HG02763 (cell line): Measurements from ENCODE around the gene ADGRF4.

Source experiments
- ATAC-seq: cut with Tn5 transposase; IDR thresholded peaks from one replicate; pipeline ENCODE4 v1.9.1; 2021; ENCODE audit warnings: mild to moderate bottlenecking, moderate library complexity; ENCODE audit not compliant: unreplicated experiment

ADGRF4 gene, protein sequence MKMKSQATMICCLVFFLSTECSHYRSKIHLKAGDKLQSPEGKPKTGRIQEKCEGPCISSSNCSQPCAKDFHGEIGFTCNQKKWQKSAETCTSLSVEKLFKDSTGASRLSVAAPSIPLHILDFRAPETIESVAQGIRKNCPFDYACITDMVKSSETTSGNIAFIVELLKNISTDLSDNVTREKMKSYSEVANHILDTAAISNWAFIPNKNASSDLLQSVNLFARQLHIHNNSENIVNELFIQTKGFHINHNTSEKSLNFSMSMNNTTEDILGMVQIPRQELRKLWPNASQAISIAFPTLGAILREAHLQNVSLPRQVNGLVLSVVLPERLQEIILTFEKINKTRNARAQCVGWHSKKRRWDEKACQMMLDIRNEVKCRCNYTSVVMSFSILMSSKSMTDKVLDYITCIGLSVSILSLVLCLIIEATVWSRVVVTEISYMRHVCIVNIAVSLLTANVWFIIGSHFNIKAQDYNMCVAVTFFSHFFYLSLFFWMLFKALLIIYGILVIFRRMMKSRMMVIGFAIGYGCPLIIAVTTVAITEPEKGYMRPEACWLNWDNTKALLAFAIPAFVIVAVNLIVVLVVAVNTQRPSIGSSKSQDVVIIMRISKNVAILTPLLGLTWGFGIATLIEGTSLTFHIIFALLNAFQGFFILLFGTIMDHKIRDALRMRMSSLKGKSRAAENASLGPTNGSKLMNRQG

GRCh38 chr6:47698342-47698787 lies at the start of gene ADGRF4:
Gene ADGRF4, plus strand, starts transcription at chr6:47698580. Its CDS starts 8,666 bp downstream, at chr6:47707246.
- no peak for ATAC-seq

- ATAC-seq, result no peak
Measured at GRCh38 chr6:47650553-47651432, 47.6 kb upstream of the ADGRF4 start.

- ATAC-seq, result no peak
Measured at GRCh38 chr6:47651505-47651944, 46.9 kb upstream of the ADGRF4 start.

DNA sequence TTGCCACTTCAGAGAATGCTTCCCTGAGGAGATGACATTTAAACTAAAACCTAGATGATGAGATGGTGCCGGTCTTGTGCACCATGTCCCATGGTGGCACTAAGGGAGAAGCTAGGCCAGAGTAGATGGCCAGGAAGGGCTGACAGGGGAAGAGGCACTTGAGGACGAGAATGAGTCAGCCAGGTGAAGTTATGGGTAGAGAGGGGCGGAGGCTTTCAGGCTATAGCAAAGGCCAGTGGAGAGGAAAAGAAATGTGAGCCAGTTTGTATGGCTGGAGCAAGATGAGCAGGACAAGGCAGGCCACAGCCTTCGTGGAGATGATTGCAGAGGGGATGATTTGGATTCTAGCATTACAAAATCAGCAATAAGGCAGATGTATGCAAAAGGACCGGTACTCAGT lies 44.7 kb upstream of the ADGRF4 start:
- no peak for ATAC-seq

DNA sequence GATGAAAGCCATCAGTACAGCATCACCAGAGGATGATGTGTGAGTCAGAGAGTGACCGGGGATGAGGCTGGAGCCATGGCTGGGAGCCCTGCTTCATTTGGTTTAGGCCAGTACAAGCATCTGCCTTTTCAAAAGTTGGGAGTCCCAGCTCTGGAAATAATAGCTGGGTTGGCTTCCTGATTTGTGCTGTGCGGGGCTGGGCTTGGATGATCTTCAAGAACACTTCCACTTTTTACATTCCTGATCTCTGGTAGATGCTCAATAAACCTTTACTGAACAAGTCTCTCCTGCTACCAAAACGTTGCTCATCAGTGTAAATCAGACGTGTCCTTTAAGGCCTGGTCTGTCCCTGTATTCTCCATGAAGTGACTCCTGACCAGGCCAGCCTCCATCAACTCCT lies 44.1 kb upstream of the ADGRF4 start:
- ATAC-seq, result no peak

DNA sequence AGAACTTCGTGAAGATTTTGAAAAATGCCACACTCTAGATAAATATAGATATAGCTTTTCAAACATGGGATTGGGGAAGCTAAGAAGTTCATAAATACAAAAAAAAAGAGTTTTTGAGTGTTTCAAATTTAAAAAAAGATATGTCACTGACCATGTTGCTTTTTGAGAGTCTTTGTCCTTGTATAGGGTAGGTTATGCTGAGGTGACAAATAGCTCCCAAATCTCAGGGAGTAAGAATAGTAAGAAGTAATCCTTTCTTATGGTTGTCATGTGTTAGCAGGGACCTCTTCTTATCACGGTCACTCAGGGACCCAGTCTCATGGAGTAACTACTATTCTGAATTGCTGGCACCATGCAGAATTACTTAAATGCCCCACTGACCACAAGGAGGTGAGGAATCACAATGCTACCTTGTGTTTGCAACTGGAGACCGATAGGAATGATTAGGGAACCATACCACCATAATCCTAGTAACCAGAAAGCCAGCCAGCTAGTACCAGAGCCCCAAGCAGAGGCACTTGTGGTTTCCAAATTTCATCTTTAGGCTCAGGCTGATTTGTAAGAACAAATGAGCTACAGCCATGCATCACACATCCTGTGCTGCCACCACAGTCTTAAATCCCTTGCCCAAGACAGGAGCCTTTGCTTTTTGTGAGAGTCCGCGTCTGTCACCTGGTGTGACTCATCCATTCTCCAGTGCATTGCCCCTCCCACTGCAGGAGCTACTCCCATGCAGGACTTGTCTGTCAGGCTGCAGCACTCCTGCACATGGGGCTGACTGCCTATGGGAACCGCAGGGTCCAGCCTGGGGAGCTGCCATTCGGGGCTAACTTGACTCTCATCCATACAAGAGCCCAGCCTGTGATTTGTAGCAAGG lies 42.4 kb upstream of the ADGRF4 start:
- no peak for ATAC-seq

DNA sequence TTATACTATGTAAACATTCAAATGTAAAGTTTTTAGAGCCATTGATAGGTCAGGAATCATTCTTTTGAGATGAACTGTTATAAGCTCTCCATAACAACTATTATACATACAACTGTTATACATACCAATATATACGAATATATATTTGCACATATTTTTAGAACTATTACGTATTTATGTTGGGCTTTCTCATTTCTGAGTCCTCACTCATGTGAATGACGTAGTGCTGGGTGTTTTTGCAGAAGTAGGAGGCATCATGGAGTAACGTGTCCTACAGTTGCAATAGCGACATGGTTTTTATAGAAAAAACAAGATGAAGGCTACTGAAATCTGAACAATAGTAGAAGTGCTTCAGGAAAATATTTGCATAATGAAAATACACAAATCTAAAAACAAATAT lies 36.4 kb upstream of the ADGRF4 start:
- ATAC-seq, result no peak

DNA sequence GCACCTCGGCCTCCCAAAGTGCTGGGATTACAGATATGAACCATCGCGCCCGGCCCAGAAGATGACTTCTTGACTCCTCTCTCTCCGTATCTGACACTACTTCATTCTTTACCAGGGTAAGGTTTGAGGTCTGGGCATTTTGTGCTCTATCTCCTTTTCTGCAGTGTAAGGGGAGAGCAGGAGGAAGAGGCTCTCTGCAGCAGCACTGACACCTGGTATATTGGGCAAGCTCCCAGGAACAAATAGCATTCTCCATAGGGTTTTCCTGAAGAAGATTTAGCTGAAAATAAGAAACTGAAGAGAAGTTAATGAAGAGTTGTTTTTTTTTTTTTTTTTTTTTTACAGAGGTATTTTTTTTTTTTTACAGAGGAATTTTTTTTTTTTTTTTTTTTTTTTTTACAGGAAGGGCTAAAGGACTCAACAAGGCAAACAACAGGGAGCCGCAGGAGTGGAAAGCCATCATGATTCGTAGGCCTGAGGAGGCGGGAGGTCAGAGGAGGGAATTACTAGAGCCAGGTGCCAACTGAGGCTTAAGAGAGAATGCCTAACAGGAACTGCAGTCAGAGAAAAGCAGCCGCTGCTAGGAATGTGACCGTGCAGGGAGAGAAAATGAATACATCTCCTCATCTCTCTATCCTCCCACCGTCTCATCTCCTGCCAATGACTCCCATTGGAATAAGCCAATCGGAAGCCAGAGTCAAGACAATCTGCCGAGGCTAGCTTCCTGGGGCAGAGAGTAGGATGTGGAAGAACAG lies 34.7 kb upstream of the ADGRF4 start:
- no peak for ATAC-seq

DNA sequence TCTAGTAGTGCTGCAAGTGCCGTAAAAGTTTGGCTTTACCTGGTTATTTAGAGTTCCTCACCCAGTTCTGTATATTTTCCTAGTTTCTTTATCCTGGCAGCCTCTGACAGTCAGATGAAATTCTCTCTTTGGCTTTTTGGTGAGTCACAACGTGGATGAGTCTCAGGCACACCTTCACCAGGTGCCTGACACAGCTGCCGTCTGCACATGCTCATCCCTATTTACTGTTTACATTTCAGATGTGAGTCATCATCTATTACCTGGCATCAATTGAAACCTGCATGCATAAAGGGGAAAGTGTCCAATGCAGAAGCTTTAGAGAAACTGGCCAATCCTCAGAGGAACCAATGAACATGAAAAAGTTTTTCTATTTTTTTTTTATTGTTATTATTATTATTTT lies 33.3 kb upstream of the ADGRF4 start:
- ATAC-seq, result no peak

GRCh38 chr6:47669684-47670513 lies 28.5 kb upstream of the ADGRF4 start:
- no peak for ATAC-seq

GRCh38 chr6:47670851-47671250 lies 27.5 kb upstream of the ADGRF4 start:
- ATAC-seq, result no peak

GRCh38 chr6:47671777-47672176 lies 26.6 kb upstream of the ADGRF4 start:
- ATAC-seq, result no peak

DNA sequence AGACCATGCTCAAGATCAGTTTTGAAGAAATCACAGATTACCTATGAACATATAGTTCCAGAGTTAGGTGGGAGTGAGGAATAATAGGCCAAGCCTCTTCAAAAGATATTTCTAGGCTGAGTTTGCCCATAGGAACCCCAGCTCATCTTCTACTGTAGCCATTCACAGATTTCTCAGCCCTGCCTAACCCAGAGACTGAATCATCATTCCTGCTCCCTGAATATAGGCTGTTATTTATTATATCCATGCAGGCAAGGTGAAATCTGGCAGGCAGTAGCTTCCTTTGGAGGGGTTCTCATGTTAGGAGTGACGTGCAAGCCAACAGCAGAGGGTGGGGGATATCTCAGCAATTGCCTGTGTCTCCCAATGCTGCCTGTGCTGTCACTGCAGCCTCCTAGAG lies 25.6 kb upstream of the ADGRF4 start:
- ATAC-seq, result no peak

DNA sequence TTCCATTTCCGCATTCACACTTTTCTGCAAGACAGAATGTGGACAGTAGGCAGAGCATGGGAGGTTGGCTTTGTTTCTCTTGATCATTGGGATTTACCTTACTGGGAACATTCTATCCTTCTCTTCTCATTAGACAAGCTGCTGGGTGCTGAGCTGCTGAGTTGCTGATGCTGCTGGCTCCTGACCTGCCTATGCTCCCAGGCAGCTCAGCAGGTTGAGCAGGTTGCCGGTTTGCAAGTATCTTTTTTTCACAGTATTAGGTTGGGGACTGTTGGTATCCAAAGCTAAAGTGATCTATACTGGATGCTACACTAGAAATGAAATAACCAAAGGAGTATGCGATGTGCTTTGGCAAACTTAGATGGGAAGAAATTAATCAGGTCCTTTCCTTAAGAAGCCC lies 23.7 kb upstream of the ADGRF4 start:
- no peak for ATAC-seq

- no peak for ATAC-seq
Measured at GRCh38 chr6:47677381-47678100, 20.8 kb upstream of the ADGRF4 start.

GRCh38 chr6:47678739-47679138 lies 19.6 kb upstream of the ADGRF4 start:
- no peak for ATAC-seq

DNA sequence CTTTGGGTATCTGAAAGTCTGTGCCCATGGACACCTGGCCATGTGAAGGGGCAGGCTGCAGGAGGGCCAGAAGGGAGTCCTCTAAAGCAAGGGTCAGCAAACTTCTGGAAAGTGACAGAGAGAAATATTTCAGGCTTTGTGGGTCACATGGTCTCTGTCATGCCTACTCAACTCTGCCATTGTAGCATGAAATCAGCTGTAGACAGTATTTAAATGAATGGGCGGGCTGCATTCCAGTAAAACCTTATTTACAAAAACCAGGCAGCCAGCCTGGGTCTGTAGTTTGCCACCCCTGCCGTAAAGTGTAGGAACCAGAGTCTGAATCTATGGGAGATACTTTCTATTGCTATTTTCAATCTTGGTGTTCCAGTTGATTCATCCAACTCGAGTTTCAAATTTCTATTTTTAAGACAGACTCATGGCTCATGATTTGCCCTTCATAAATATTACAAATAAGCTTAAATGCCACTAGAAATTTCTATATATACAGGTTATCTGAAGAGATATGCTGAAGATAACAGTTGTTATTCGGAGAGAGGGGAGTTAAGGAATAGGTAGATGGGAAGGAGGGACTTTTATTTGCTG lies 19.0 kb upstream of the ADGRF4 start:
- ATAC-seq, result no peak

- ATAC-seq, result no peak
Measured at GRCh38 chr6:47680051-47680450, 18.3 kb upstream of the ADGRF4 start.
